SU-DHL-6 (cell line): ENCODE data around the gene MT1B.
A peak's percentile ranks its signal among the peaks of the same experiment; 100 is the strongest.

Experiments
- H2AFZ ChIP-seq: fragments of 200-600 bp; sonication (generic); 2 replicates; pipeline ENCODE4 v1.6.1; 2014; ENCODE audit warnings: low read depth, mild to moderate bottlenecking, moderate library complexity, mixed read lengths, antibody characterized with exemption, low read length; ENCODE audit not compliant: severe bottlenecking
- H3F3A ChIP-seq: fragments of 200-600 bp; shearing (Covaris generic); 2 replicates; pipeline ENCODE4 v1.6.0; 2016; ENCODE audit warnings: antibody characterized with exemption, mild to moderate bottlenecking; ENCODE audit not compliant: insufficient read depth
- H3K27ac ChIP-seq: fragments of 200-600 bp; sonication (generic); 2 replicates; pipeline ENCODE4 v1.5.1; 2016; ENCODE audit warnings: low read depth, mild to moderate bottlenecking, low read length, moderate library complexity, mixed read lengths
- H3K27me3 ChIP-seq: fragments of 200-600 bp; sonication (generic), shearing (Covaris generic); 2 replicates; pipeline ENCODE4 v1.6.0; 2014; ENCODE audit warnings: mild to moderate bottlenecking, low read length
- H3K36me3 ChIP-seq: fragments of 200-600 bp; sonication (generic); 2 replicates; pipeline ENCODE4 v1.6.1; 2014; ENCODE audit warnings: mild to moderate bottlenecking, low read length, mixed read lengths
- H3K4me2 ChIP-seq: fragments of 300-600, 200-600 bp; shearing (Covaris generic), sonication (generic); 2 replicates; pipeline ENCODE4 v1.6.0; 2014; ENCODE audit warnings: low read length, low read depth, mild to moderate bottlenecking; ENCODE audit not compliant: poor library complexity, severe bottlenecking
- H3K4me3 ChIP-seq: fragments of 200-600 bp; sonication (generic); 2 replicates; pipeline ENCODE4 v1.5.1; 2014; ENCODE audit warnings: antibody characterized with exemption, low read length, mild to moderate bottlenecking, mixed read lengths; ENCODE audit not compliant: insufficient read depth, poor library complexity, severe bottlenecking
- H3K79me2 ChIP-seq: fragments of 200-600 bp; sonication (generic); 2 replicates; pipeline ENCODE4 v1.6.1; 2014; ENCODE audit warnings: mild to moderate bottlenecking, low read length, moderate library complexity; ENCODE audit not compliant: insufficient read depth
- H3K9ac ChIP-seq: fragments of 200-600 bp; sonication (generic); 2 replicates; pipeline ENCODE4 v1.7.0; 2014; ENCODE audit warnings: mild to moderate bottlenecking, low read length
- H3K9me2 ChIP-seq: fragments of 200-600 bp; sonication (generic); replicated peaks from 2 replicates; pipeline ENCODE4 v1.6.1; 2014; ENCODE audit warnings: low read length; ENCODE audit not compliant: insufficient read depth
- H3K9me3 ChIP-seq: fragments of 200-600 bp; sonication (generic); 2 replicates; pipeline ENCODE4 v1.6.1; 2014; ENCODE audit warnings: low read length, mixed read lengths; ENCODE audit not compliant: insufficient read depth
- H4K20me1 ChIP-seq: fragments of 200-600 bp; sonication (generic); 2 replicates; pipeline ENCODE4 v1.6.1; 2014; ENCODE audit warnings: low read depth, mild to moderate bottlenecking, antibody characterized with exemption, low read length, moderate library complexity, mixed read lengths
- EZH2phosphoT487 ChIP-seq: fragments of 200-600 bp; sonication (generic), shearing (Covaris generic); conservative IDR thresholded peaks from 2 replicates; pipeline ENCODE4 v1.6.1; 2018; ENCODE audit warnings: mild to moderate bottlenecking, antibody characterized with exemption, low read length, moderate library complexity, mixed read lengths
- TF ChIP-seq, protein P1 (sequence below): fragments of 200-600 bp; sonication (generic); IDR thresholded peaks from one replicate; pipeline ENCODE4 v1.5.1; 2017; ENCODE audit warnings: antibody characterized with exemption, mild to moderate bottlenecking, low read length, moderate library complexity; ENCODE audit not compliant: insufficient read depth, poor library complexity, severe bottlenecking

The MT1B gene

DNA sequence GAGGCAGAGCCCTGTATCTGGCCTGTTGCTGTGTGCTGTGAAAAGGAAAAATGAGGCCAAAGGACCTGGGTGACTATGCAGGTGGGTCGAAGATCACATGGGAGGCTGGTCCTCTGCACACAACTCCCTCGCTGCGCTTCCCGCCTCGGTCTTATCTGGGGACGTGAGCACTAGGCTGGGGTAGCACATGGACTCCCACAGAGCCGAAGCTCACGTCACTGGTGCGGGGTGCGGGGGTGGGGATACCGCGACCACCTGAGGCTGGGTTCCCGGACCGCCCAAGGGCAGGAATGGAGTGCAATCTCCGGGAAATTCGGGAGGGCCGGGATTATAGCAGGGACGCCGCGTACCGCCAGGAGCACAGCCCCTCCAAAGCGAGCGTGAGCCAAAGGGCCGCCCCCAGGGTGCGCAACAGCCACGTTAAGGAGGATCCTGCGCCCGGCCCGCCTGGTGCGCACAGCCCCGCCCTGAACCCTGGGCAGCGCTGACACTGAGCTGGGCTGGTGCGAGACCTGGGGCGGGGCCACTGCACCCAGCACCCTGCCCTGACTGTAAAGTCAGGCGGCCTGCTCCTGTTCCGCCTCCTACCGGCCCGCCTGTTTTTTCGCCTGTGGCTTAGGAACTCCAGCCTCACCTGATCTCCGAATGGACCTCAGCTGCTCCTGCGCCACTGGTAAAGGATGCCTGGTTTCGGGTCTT lies 8.5 kb upstream of the MT1B start:
- H2AFZ ChIP-seq = no peak overlapping the region
- no peak overlapping the region for H3K27ac ChIP-seq
- H3F3A ChIP-seq = no peaks in the 10 kb centered on the region
- H3K4me2 ChIP-seq = peak overlapping the region; percentile 12
- no peak overlapping the region for H3K4me3 ChIP-seq
- TF ChIP-seq, protein P1, sequence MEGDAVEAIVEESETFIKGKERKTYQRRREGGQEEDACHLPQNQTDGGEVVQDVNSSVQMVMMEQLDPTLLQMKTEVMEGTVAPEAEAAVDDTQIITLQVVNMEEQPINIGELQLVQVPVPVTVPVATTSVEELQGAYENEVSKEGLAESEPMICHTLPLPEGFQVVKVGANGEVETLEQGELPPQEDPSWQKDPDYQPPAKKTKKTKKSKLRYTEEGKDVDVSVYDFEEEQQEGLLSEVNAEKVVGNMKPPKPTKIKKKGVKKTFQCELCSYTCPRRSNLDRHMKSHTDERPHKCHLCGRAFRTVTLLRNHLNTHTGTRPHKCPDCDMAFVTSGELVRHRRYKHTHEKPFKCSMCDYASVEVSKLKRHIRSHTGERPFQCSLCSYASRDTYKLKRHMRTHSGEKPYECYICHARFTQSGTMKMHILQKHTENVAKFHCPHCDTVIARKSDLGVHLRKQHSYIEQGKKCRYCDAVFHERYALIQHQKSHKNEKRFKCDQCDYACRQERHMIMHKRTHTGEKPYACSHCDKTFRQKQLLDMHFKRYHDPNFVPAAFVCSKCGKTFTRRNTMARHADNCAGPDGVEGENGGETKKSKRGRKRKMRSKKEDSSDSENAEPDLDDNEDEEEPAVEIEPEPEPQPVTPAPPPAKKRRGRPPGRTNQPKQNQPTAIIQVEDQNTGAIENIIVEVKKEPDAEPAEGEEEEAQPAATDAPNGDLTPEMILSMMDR = no peak
- no peak for TF ChIP-seq EZH2phosphoT487
- no peaks in the 10 kb centered on the region for H3K36me3 ChIP-seq
- H3K9me2 ChIP-seq = no peaks in the 10 kb centered on the region
- H3K27me3 ChIP-seq = no peaks in the 10 kb centered on the region
- no peaks in the 10 kb centered on the region for H3K79me2 ChIP-seq
- H3K9ac ChIP-seq = no peak overlapping the region
- H4K20me1 ChIP-seq = no peaks in the 10 kb centered on the region
- H3K9me3 ChIP-seq = no peaks in the 10 kb centered on the region

DNA sequence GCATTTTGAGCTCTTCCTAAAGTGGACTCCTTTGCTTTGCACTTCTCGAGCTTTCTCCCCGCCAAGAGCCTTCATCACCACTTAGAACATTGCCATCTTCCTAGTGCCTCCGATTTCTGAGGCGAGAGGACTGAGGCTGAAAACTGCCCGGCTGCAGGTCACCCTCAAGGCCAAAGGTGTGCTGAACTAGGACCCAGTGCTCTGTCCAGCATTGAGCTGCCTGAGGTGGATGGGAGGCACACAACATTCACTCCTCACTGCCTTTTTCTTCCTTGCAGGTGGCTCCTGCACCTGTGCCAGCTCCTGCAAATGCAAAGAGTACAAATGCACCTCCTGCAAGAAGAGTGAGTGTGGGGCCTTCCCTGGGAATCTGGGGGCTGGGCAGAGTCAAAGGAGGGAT lies 7.9 kb upstream of the MT1B start:
- Histone ChIP-seq H3F3A (no peaks in the 10 kb centered on the region), H3K9me2 (no peaks in the 10 kb centered on the region), H3K27me3 (no peaks in the 10 kb centered on the region), H3K27ac (no peak overlapping the region), H3K79me2 (no peaks in the 10 kb centered on the region), H3K4me2 (peak overlapping the region; percentile 12), H3K36me3 (no peaks in the 10 kb centered on the region), H4K20me1 (no peaks in the 10 kb centered on the region), H3K9ac (no peak overlapping the region), H3K4me3 (no peak overlapping the region), H3K9me3 (no peaks in the 10 kb centered on the region), H2AFZ (no peak overlapping the region)
- no peak for TF ChIP-seq EZH2phosphoT487
- TF ChIP-seq, protein P1 = no peak

DNA sequence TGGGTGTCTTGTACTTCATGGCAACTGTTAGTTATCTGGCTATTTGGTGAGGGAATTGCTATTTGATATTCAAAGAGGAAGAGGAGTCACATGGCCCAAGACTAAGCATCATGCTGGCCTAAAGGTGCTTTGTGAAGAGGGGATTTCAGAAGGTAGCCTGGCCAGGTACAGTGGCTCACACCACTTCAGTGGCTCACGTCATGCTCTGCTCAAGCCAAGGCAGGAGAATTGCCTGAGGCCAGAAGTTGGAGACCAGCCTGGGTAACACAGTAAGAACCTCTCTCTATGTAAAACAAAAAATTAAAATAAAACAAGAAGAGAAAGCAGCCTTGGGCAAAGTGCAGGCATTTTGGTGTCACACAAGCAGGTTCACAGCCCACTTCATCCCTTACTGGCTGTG lies 6.4 kb upstream of the MT1B start:
- TF ChIP-seq, protein P1 = no peak
- no peak for TF ChIP-seq EZH2phosphoT487
- H3K27me3 ChIP-seq = no peaks in the 10 kb centered on the region

More for the DNA sequence above, 6.4 kb upstream of the MT1B start:
- no peaks in the 10 kb centered on the region for H3K9me2 ChIP-seq
- H3K4me2 ChIP-seq = no peak overlapping the region
- H2AFZ ChIP-seq = no peak overlapping the region
- H3F3A ChIP-seq = no peaks in the 10 kb centered on the region
- H3K4me3 ChIP-seq = no peak overlapping the region
- no peak overlapping the region for H3K9ac ChIP-seq
- no peaks in the 10 kb centered on the region for H3K79me2 ChIP-seq
- no peaks in the 10 kb centered on the region for H3K36me3 ChIP-seq
- no peaks in the 10 kb centered on the region for H3K9me3 ChIP-seq
- H4K20me1 ChIP-seq = no peaks in the 10 kb centered on the region
- H3K27ac ChIP-seq = no peak overlapping the region
